ENCODE data around the gene TOP3B. TPM values are rescaled to one million over a fixed set of nuclear protein-coding genes. Genes with fewer than 3 reads are reported as not detected.

TOP3B gene
- total RNA-seq, 2 experiments from 2014 or later, result 41.2 to 41.4 TPM

GRCh38 chr22:22003233-22003632 is 20.6 kb upstream of the TOP3B start:
- Mint-ChIP-seq H3K4me1 (ENCODE audit: low read depth) (no peaks in the 10 kb centered on the region), H3K9me3 (no peaks in the 10 kb centered on the region), H3K27ac (no peak overlapping the region), H3K27me3 (ENCODE audit: low read depth) (no peaks in the 10 kb centered on the region), H3K4me3 (no peak overlapping the region), H3K36me3 (ENCODE audit: low read depth) (no peaks in the 10 kb centered on the region)
- intact Hi-C loops (cut with micrococcal nuclease), result no loop called here
- CTCF ChIA-PET, result no interaction called here
- no peak for DNase-seq

- Mint-ChIP-seq H3K4me1 (ENCODE audit: low read depth) (no peaks in the 10 kb centered on the region), H3K27me3 (ENCODE audit: low read depth) (no peaks in the 10 kb centered on the region), H3K36me3 (ENCODE audit: low read depth) (no peaks in the 10 kb centered on the region), H3K27ac (no peak overlapping the region), H3K9me3 (no peaks in the 10 kb centered on the region), H3K4me3 (no peak overlapping the region)
- CTCF ChIA-PET, result interaction anchor here (0.7 to 1.0 kb wide), 2 partner anchors 30 to 206 kb away, joined by 3 to 5 read pairs; no protein-coding TSS in a partner anchor
- intact Hi-C loops (cut with micrococcal nuclease), result no loop called here
- DNase-seq, result no peak
Measured at GRCh38 chr22:22002526-22003055, 20.0 kb upstream of the TOP3B start.

DNA sequence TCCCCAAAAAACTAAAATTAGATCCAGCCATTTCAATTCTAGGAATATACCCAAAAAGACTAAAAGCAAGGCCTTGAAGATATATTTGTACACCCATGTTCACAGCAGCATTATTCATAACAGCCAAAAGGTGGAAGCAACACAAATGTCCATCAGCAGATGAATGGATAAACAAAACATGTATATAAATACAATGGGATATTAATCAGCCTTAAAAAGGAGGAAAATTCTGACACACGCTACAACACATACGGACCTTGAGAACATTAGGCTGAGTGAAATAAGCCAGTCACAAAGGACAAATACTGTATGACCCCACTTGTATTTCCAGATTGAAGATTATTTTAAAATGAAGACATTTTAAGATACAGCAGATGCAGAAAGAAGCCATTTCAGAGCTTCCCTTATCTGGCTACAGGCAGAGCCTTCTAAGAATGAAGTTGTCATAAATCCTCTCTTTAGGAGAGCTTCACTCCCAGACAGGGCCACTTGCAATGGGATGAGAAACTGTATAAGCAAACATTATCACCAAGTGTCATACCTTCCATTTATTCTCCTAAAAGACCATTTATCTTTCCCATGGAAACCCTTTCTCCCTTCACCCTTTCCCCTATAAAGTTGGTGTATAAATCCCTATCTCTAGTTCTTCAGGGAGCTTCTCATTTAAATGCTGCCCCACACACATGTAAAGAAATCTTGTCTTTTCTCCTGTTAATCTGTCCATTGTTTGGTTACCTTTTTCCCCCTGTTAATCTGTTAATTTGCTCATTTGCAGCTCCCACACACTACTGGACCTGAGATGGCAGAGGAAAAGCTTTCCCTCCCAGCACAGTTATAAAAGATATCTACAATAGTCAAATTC is 19.3 kb upstream of the TOP3B start:
- H3K4me3 Mint-ChIP-seq, result no peak overlapping the region
- intact Hi-C loops (cut with micrococcal nuclease), result no loop called here
- DNase-seq, result no peak
- H3K9me3 Mint-ChIP-seq, result no peaks in the 10 kb centered on the region
- no peak overlapping the region for H3K27ac Mint-ChIP-seq
- H3K36me3 Mint-ChIP-seq (ENCODE audit: low read depth), result no peaks in the 10 kb centered on the region
- H3K27me3 Mint-ChIP-seq (ENCODE audit: low read depth), result no peaks in the 10 kb centered on the region
- no peaks in the 10 kb centered on the region for H3K4me1 Mint-ChIP-seq (ENCODE audit: low read depth)
- CTCF ChIA-PET, result interaction anchor here (0.7 to 1.0 kb wide), 2 partner anchors 30 to 206 kb away, joined by 3 to 5 read pairs; no protein-coding TSS in a partner anchor

DNA sequence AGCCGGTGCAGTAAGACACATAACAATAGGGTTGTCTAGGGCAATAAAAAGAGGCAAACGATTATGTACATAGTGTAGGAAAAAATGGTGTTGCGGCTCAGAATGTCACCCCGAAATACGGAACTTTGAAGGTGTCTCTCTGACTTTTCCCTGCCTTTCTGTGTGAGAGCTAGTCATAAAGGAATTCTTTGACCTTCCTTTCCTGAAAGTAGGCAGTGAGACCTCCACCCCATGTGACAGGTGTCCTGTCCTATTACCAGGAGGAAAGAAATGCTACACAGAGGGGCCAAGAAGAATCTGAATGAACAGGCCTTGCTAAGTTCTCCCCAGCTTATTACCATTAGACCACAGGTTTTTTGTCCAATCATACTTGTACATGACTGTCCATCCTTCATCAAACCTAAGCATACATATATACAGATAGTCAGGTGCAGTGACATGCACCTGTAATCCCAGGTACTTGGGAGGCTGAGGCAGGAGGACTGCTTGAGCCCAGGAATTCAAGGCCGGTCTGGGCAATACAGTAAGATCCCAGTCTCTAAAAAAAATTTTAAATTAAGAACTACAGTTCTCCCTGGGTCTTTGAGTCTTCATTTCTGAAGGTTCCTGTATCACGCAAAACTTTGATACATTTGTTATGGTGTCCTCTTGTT is 16.1 kb upstream of the TOP3B start:
- Mint-ChIP-seq H3K27ac (no peak overlapping the region), H3K4me1 (ENCODE audit: low read depth) (no peaks in the 10 kb centered on the region), H3K27me3 (ENCODE audit: low read depth) (no peaks in the 10 kb centered on the region), H3K36me3 (ENCODE audit: low read depth) (no peaks in the 10 kb centered on the region), H3K4me3 (no peak overlapping the region), H3K9me3 (no peaks in the 10 kb centered on the region)
- no peak for DNase-seq
- CTCF ChIA-PET, result interaction anchor here (0.6 to 0.7 kb wide), 2 partner anchors 62 to 63 kb away, joined by 3 to 7 read pairs; no protein-coding TSS in a partner anchor
- intact Hi-C loops (cut with micrococcal nuclease), result no loop called here

DNA sequence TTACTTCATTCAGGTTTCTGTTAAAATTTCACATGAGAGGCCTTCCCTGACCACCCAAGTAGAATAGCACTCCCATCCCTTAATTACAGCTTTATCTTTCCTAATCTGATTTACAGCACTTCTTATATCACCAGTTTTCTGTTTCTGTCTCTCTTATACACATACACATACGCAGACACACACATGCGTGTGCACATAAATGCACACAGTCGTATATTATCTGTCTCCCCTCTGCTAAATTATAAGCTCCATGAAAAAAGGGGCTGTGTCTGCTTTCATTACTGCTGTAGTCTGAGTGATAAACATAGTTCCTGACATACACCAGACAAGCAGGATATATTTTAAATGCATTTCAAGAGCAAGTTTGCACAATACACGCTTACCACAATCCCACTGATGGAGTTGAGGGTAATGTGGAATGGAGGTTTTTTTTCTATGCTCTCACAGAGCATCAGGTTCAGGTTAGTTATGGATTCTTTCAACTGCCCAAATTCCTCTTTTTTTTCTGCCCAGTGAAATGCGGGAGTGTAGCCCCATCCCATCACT is 13.7 kb upstream of the TOP3B start:
- Mint-ChIP-seq H3K36me3 (ENCODE audit: low read depth) (no peaks in the 10 kb centered on the region), H3K27me3 (ENCODE audit: low read depth) (no peaks in the 10 kb centered on the region), H3K27ac (no peak overlapping the region), H3K4me3 (no peak overlapping the region), H3K4me1 (ENCODE audit: low read depth) (no peaks in the 10 kb centered on the region), H3K9me3 (no peaks in the 10 kb centered on the region)
- no peak for DNase-seq
- intact Hi-C loops (cut with micrococcal nuclease), result no loop called here
- CTCF ChIA-PET, result no interaction called here

DNA sequence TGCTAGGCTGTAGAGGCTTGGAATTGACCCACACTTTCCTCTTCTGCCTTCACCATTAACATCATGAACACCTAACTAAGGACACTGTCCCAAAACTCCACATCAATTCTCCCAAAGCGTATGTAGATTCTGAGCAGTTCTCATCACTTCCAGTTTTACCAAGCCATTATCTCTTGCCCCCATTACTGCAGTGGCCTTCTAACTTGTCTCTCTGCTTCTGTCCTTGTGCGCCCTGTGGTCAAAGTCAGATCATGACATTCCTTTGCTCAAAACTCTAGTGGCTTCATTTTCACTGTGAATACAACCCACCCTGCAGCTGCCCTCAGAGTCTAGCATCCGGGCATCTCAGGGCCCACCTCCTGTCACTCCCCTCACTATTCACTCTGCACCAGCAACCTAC is 13.1 kb upstream of the TOP3B start:
- no peaks in the 10 kb centered on the region for H3K4me1 Mint-ChIP-seq (ENCODE audit: low read depth)
- no peak overlapping the region for H3K27ac Mint-ChIP-seq
- no peaks in the 10 kb centered on the region for H3K36me3 Mint-ChIP-seq (ENCODE audit: low read depth)
- DNase-seq, result no peak
- H3K27me3 Mint-ChIP-seq (ENCODE audit: low read depth), result no peaks in the 10 kb centered on the region
- H3K9me3 Mint-ChIP-seq, result no peaks in the 10 kb centered on the region
- CTCF ChIA-PET, result no interaction called here
- intact Hi-C loops (cut with micrococcal nuclease), result no loop called here
- H3K4me3 Mint-ChIP-seq, result no peak overlapping the region

GRCh38 chr22:21994881-21995444 is 12.4 kb upstream of the TOP3B start:
- no peak for DNase-seq
- H3K27ac Mint-ChIP-seq, result no peak overlapping the region
- CTCF ChIA-PET, result no interaction called here

DNA sequence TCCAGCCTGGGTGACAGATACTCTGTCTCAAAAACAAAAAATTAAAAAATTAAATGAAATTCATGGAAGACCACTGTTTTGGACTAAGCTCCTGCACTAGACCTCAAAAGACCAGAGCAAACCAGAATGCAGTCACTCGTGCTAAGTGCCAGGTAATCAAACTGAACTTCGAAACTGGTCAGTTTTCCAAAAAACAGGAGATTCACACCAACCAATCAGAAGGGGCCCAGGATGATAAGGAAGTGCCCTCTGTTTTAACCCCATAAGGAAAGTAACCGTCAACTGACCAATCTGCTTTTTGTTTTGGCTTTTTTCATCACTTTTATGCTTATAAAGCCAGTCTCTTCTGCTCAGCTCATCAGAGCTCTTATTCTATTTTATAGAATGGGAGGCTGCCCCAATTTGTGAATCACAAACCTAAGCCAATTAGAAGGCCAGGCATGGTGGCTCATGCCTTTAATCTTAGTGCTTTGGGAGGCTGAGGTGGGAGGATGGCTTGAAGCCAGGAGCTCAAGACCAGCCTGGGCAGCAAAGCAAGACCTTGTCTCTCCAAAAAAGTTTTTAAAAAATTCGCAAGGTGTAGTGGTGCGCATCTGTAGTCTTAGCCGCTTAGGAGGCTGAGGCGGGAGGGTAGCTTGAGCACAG is 10.1 kb upstream of the TOP3B start:
- Mint-ChIP-seq H3K27ac (no peak overlapping the region), H3K36me3 (ENCODE audit: low read depth) (no peaks in the 10 kb centered on the region), H3K27me3 (ENCODE audit: low read depth) (no peaks in the 10 kb centered on the region), H3K4me1 (ENCODE audit: low read depth) (no peaks in the 10 kb centered on the region), H3K4me3 (no peak overlapping the region), H3K9me3 (no peaks in the 10 kb centered on the region)
- CTCF ChIA-PET, result interaction anchor here (1.0 kb wide), 1 partner anchor 20 kb away, joined by 4 read pairs; no protein-coding TSS in a partner anchor
- intact Hi-C loops (cut with micrococcal nuclease), result no loop called here
- no peak for DNase-seq

More at GRCh38 chr22:21994881-21995444, 12.4 kb upstream of the TOP3B start:
- Mint-ChIP-seq H3K27me3 (ENCODE audit: low read depth) (no peaks in the 10 kb centered on the region), H3K4me1 (ENCODE audit: low read depth) (no peaks in the 10 kb centered on the region), H3K36me3 (ENCODE audit: low read depth) (no peaks in the 10 kb centered on the region), H3K9me3 (no peaks in the 10 kb centered on the region), H3K4me3 (no peak overlapping the region)
- intact Hi-C loops (cut with micrococcal nuclease), result no loop called here

DNA sequence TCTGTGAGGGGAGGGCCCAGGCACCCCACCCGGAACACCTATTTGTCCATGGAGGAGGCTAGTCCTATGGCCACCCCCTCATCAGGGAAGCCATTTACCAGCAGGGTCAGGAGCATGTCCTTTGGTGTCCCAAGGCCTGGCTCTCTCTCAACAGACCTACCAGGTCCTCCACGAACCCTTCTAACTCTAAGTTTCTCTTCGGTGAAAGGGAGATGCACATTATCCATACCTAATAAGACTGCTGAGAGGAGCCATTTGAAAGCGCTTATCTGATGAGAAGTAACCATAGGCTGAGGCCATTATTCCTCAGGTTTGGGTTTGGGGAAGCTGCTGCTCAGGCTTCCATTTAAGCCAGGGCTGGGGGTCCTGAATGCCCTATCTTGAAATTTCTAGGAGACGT is 9.2 kb upstream of the TOP3B start:
- no peaks in the 10 kb centered on the region for H3K36me3 Mint-ChIP-seq (ENCODE audit: low read depth)
- no peaks in the 10 kb centered on the region for H3K27me3 Mint-ChIP-seq (ENCODE audit: low read depth)
- no peaks in the 10 kb centered on the region for H3K9me3 Mint-ChIP-seq
- no peaks in the 10 kb centered on the region for H3K4me1 Mint-ChIP-seq (ENCODE audit: low read depth)
- intact Hi-C loops (cut with micrococcal nuclease), result no loop called here
- H3K27ac Mint-ChIP-seq, result no peak overlapping the region
- H3K4me3 Mint-ChIP-seq, result no peak overlapping the region
- CTCF ChIA-PET, result interaction anchor here (1.0 kb wide), 1 partner anchor 19 kb away, joined by 4 read pairs; no protein-coding TSS in a partner anchor
- no peak for DNase-seq

DNA sequence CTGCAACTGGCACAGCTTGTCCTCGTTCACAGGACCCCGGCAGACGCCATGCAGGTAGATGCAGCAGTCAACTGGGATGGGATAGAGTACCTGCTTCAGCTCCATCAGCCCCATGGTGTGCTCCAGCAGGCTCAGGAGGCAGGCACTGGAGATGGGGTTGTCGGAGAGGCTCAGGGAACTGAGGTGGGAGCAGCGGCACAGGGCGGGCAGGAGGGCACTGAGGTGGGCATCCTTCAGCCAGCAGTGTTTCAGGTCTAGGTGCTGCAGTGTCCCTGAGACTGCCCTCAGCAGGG is 8.7 kb upstream of the TOP3B start:
- intact Hi-C loops (cut with micrococcal nuclease), result no loop called here
- no peak for DNase-seq
- Mint-ChIP-seq H3K27ac (no peak overlapping the region), H3K36me3 (ENCODE audit: low read depth) (no peaks in the 10 kb centered on the region), H3K4me3 (no peak overlapping the region), H3K4me1 (ENCODE audit: low read depth) (no peaks in the 10 kb centered on the region), H3K27me3 (ENCODE audit: low read depth) (no peaks in the 10 kb centered on the region), H3K9me3 (no peaks in the 10 kb centered on the region)
- CTCF ChIA-PET, result no interaction called here

GRCh38 chr22:21990445-21991303 is 8.1 kb upstream of the TOP3B start:
- CTCF ChIA-PET, result no interaction called here
- no peaks in the 10 kb centered on the region for H3K9me3 Mint-ChIP-seq
- H3K27ac Mint-ChIP-seq, result no peak overlapping the region
- no peaks in the 10 kb centered on the region for H3K36me3 Mint-ChIP-seq (ENCODE audit: low read depth)
- intact Hi-C loops (cut with micrococcal nuclease), result no loop called here
- DNase-seq, result no peak
- no peaks in the 10 kb centered on the region for H3K27me3 Mint-ChIP-seq (ENCODE audit: low read depth)
- no peak overlapping the region for H3K4me3 Mint-ChIP-seq
- no peaks in the 10 kb centered on the region for H3K4me1 Mint-ChIP-seq (ENCODE audit: low read depth)

All from activated naive CD4-positive, alpha-beta T cell treated with anti-CD3 and anti-CD28 coated beads for 36 hours (primary cell).